HG02973 (cell line): ENCODE results near the gene GABARAPL2.
A peak's percentile ranks its signal among the peaks of the same experiment; 100 is the strongest.

Source experiments
- ATAC-seq: cut with Tn5 transposase; IDR thresholded peaks from one replicate; pipeline ENCODE4 v1.9.1; 2021; ENCODE audit warnings: moderate library complexity; ENCODE audit not compliant: unreplicated experiment

GABARAPL2 gene

GRCh38 chr16:75552951-75553350 lies 13.2 kb upstream of the GABARAPL2 start:
- no peak for ATAC-seq

DNA sequence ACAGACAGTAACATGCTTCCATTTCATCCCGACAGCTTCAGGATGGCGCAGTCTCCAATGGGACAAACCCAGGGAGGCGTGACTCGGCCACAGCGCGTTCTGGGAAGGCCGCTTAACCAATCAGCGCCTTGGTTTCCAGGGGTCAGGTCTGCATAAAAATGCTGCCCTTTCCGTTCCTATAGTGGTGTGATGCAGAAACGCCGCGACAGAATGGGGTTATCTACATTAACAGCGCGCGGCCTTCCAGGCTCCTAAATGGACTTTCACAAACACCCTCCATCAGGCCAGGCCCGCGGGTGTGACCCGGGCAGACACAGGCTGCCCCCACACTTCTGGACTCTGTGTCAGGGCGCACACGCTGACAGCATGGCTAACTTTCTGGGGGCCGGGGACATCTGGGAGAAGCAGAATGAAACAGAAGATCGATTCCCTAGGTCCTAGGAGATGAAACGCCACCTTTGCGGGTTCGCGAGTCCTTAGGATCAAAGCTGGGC lies 10.9 kb upstream of the GABARAPL2 start:
- ATAC-seq: peak; percentile 22

GRCh38 chr16:75555707-75556430 lies 10.3 kb upstream of the GABARAPL2 start, which contains the start of gene TMEM231:
Gene TMEM231, minus strand, starts transcription at chr16:75556252. Its CDS starts 43 bp downstream, at chr16:75556209.
- peak; percentile 96 for ATAC-seq

DNA sequence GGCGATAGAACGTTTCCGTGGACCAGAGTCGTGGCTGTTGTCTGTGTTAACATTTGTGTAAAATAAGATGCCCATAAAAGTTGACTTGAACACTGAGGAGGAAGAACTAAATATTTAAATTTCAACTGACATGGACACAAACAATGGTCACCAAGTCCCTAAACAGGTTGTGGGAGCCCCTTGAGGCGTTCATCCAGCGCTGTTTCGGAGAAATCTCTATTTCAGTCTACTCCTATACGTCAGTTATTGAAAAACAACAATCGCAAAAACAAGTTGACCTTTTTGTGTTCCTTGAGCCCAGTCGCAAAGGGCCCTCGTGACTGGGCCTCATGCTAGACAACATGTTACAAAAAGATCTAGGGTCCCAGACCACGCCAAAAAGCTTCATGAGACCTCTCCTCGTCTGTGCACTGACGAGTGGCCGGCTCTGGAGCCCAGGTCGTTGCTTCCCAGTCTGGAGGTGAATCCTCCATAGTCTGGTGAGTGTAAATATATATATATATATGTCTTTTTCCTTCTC lies 9.7 kb upstream of the GABARAPL2 start:
- no peak for ATAC-seq

DNA sequence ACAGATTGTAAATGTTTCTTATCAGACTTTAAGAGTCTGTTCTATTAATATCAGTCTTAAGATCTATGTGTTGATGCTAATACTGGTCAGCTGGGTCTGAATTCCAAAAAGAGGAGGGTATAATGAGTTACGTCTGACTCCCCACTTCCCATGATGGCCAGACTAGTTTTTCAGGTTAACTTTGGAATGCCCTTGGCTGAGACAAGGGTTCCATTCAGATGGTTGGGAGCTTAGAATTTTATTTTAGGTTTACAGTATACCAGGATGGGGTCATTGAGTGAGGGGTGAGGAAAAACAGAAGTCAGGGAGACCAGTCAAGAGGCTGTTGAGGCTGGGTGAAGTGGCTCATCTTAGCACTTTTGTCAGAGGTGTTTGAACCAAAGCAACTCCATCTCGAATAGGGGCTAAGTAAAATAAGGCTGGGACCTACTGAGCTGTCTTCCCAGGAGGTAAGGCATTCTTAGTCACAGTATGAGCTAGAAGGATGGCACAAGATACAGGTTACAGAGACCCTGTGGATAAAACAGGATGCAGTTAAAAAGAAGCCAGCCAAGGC lies 7.3 kb upstream of the GABARAPL2 start:
- ATAC-seq: no peak

DNA sequence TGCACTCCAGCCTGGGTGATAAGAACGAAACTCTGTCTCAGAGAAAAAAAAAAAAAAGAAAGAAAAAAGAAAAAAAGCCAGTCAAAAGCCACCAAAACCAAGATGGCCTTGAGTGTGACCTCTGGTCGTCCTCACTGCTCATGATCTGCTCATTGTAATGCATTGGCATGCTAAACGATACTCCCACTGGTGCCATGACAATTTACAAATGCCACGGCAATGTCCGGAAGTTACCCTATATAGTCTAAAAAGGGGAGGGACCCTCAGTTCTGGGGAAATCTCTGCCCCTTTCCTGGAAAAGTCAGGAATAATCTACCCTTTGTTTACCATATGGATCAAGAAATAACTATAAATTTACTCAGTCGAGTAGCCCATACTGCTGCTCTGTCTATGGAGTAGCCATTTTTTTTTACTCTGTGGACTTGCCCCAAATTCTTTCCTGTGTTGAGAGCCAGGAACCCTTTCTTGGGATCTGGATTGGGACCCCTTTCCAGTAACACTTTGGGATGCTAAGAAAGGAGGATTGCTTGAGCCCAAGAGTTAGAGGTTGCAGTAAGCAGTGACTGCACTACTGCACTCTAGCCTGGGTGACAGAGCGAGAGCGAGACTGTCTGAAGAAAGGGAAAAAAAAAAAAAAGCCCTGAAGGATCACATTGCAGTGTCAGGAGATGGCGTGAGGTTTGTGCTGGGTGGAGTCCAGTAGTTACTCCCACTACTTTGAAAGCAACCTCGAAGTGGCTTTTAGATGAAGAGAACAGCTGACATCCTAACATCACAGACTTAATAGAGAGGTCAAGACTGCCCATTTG lies 6.4 kb upstream of the GABARAPL2 start:
- ATAC-seq: no peak

- no peak for ATAC-seq
These were observed 539 bp upstream of the GABARAPL2 start for GRCh38 chr16:75565640-75566039.

DNA sequence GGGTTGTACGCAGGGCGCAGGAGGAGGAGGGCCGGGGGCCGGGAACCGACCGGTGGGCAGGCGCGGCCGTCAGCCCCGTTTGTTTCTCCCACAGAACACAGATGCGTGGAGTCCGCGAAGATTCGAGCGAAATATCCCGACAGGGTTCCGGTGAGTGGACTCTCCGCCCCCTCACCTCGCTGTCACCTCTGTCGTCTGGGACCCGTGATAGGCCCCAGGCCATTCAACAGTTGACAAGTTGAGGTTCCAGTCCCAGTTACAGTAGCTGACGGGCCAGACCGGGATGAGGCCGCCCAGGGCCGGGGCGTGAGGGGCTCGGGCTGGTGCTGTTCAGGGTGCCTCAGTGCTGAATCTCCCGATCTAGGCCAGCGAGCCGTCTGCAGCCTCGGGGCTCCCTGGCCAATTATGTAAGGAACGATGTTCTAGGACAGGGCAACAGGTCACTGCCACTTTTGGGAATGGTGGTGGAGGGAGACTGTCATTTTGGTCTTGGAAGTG lies 628 bp downstream of the GABARAPL2 start:
- peak; percentile 3 for ATAC-seq

GRCh38 chr16:75567911-75568310 lies 1.7 kb downstream of the GABARAPL2 start:
- no peak for ATAC-seq

- no peak for ATAC-seq
These were observed 4.4 kb downstream of the GABARAPL2 start for GRCh38 chr16:75570396-75571065.

- no peak for ATAC-seq
These were observed 6.8 kb downstream of the GABARAPL2 start for GRCh38 chr16:75572864-75573542.

DNA sequence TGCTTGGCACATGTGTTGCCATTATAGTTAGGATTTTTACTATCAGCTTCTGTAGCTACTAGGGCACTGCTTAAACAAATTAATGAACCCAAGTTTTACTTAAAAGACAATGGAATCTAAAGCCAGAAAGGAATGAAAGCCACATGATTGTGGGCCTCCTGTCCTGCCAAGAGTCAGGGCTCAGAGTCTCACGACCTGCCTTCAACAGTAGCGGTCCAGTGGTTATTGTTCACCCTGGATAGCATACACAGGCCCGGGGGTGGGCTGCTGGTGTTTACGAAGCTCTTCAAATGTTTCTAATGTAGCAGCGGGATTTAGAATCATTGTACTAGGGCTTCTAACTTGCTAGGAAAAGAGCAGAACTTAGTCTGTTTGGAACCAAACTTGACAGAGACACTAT lies 7.8 kb downstream of the GABARAPL2 start:
- ATAC-seq: no peak

DNA sequence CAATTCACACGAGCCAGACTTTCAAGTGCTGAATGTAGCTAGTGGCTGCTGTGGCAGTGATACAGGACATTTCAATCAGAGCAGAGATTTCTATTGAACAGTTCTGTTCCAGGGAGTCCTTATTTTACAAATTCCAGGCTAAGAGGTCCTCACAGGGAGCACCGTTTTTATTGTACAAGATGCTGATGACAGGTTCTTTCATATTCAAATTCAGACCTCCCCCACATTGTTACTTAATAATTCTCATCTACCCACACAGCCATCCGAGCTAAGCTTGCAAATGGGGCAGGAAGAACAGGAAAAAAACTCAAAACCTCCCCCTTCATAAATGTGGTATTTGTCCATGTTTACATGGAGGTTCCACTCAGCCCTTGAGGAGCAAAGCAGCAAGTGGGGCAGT lies 9.8 kb downstream of the GABARAPL2 start:
- ATAC-seq: no peak

DNA sequence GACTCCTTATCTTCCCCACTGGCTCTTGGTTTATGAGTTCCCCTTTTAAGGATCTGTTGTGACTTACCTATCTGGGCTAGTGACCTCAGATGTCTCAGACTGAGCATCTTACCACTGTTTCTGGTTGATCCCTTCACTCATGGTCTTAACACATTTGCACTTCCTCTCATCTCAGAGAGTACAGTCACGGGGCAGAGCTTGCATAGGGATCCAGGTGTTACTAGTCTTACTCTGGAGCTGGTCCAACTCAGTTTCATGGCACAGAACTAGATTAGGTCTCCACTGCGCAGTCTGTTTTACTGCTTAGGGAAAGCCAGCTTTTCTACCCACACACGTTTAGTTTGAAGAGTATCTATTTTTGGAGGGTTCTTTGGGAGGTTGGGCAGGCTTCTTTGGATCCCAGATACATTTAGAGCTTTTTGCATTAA lies 10.2 kb downstream of the GABARAPL2 start:
- peak; percentile 69 for ATAC-seq

DNA sequence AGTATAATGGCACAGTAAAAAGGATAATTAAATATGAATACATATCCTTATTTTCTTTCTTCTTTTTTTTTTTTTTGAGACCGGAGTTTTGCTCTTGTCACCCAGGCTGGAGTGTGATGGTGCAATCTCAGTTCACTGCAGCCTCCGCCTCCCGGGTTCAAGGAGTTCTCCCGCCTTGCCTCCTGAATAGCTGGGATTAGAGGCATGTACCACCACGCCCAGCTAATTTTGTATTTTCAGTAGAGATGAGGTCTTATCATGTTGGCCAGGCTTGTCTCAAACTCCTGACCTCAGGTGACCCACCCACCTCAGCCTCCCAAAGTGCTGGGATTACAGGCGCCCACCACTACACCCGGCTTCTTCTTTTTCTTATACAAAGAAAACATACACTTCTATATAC lies 12.0 kb downstream of the GABARAPL2 start:
- ATAC-seq: no peak

DNA sequence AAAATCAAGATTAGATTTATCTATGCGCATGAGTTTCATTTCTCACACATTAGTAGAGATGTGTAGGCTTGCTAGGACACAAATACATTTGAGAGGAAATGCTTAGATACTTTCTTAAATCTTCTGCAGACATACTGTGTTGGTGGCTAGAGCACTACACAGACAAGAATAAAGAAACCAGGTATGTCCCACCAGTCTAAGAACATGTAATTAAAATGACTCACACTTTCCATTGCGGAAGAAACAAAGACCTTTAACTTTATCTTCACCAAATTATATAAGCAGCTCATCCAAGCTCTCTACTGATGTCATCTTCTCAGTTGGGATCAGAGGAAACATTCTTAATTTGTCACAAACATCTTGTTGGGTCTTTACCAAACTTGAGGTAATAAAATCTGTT lies 12.5 kb downstream of the GABARAPL2 start:
- no peak for ATAC-seq

DNA sequence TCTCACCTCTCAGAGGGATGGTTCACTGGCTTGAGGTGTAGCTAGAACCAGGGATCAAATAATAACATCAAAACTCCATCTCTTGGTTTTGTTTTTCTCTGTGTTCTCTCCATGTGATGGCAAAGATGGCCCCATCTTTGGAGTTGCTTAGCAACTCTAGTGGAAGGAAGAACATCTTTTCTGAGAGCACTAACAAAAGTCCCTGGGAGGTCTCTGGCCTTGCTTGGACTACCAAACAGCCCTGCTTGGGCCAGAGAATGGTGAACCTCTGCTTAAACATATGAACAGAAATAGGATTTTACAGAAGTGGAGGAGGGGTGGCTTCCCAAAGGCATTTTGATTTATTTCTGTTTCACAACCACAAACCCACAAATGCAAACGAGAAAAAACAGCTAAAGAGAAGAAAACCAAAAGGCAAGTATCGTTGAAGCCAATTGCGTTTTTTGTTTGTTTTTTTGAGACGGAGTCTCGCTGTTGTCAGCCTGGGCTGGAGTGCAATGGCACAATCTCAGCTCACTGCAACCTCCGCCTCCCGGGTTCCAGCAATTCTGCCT lies 13.2 kb downstream of the GABARAPL2 start:
- no peak for ATAC-seq

GRCh38 chr16:75584108-75584507 lies 17.9 kb downstream of the GABARAPL2 start:
- ATAC-seq: no peak

DNA sequence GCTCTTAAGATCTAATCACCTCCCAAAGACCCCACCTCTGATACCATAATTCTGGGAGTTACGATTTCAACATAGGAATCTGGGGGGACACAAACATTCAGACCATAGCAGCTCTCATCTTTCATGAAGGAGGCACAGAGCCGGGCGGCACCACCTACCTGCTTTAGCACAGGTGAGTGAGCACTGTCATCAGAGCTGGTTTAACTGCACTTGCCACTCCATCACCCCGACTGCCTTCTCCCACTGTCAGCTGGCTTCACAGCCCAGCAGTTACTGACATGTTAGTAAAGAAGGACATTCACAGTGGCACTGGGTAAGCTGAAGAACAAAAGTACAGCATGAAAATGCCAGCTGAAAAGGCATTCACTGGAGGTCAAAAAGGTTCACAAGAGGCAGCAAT lies 22.5 kb downstream of the GABARAPL2 start:
- no peak for ATAC-seq

GRCh38 chr16:75589306-75589705 lies 23.1 kb downstream of the GABARAPL2 start:
- ATAC-seq: no peak
